Measurements from ENCODE around the gene HIF1AN.

HIF1AN gene

DNA sequence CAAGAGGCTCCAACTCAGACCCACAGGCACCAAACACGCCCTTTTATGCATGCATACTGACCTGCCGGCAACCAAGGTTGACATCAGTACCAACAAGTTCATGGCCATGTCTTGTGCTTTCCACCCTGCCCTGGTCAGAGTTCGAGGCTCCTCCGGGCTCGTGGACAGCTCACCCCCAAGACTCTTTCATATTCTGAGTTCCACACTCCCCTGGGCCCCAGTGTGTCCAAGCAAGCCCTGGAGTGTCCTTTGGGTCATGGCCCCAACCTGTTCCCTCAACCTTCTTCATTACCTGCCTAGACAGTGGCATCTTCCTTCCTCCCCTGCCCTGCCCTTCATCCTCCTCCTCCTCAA, 40.5 kb downstream of the HIF1AN start:
- Mint-ChIP-seq H3K36me3 (ENCODE audit: insufficient read depth) (peaks cover 2% of the 10 kb centered on the region), H3K27me3 (peaks cover 0 to 50% of the 10 kb centered on the region in 2 donors)

DNA sequence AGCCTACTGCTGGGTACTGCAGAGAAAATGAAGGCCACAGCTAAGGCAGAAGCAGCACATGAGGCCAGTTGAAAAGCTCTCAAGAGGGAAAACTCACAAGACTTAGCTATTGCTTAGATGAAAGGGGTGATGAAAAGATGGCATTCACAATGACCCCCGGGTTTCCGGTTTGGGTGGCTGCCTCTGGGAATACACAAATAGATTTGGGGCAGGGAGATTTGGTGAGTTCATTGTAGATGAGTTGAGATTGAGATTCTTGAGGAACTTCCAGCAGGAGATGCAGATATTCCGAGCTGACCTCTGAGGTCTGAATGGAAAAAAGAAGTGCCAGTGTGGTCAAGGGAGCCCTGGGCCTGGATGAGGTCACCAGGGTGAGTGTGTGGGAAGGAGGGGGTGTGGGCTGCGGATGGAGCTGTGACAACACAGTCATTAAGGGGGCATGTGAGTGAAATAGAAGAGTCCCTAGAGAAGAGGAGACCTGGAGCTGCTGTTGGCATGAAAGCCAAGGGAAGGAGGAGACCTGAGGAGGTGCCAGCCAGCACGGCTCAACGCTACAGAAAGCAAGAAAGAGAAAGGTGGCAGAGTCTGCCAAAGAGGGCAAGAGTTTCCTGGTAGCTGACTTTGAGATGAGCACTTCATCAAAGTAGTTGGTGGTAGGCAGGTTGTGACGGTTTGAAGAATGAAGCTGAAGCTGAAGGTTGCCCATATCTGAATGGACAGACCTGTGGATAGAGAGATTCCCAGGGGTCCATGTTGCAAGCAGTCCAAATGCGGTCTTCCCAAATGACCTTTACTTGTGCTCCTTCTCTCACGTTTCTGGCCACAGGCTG, 43.7 kb downstream of the HIF1AN start:
- peaks cover 2% of the 10 kb centered on the region for H3K36me3 Mint-ChIP-seq (ENCODE audit: insufficient read depth)
- H3K4me1 Mint-ChIP-seq (ENCODE audit: low read depth in 2 of 2) = no peaks in the 10 kb centered on the region
- no peak overlapping the region for H3K27ac Mint-ChIP-seq
- ATAC-seq (replicated peaks) (no peak), DNase-seq (no peak)
- peaks cover 7 to 40% of the 10 kb centered on the region in 2 donors for H3K27me3 Mint-ChIP-seq
- no peaks in the 10 kb centered on the region for H3K9me3 Mint-ChIP-seq
- no peak overlapping the region for H3K4me3 Mint-ChIP-seq

More for the DNA sequence above, 40.5 kb downstream of the HIF1AN start:
- ATAC-seq (replicated peaks) (no peak), DNase-seq (no peak)
- Mint-ChIP-seq H3K4me1 (ENCODE audit: low read depth in 2 of 2) (no peaks in the 10 kb centered on the region), H3K9me3 (no peaks in the 10 kb centered on the region), H3K4me3 (no peak overlapping the region), H3K27ac (no peak overlapping the region)

DNA sequence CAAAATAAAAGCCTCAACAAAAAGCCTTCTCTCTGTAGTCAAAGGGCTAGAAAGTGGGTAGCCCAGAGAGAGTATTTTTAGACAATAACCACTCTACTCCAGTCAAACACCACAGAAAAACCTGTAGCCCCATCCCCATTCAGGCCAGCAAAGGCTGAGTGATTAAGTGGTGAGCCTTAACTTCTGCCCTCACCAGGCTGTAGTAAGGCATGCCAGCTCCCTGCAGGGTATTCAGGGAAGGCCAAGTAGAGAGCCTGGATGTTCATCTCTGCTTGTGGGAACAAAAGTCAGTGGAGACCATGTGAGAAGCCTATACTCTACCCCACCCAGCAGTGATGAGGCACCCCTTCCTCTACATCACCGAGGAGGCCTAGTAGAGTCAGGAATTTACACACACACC, 51.2 kb downstream of the HIF1AN start:
- H3K4me1 Mint-ChIP-seq (ENCODE audit: low read depth in 2 of 2) = no peaks in the 10 kb centered on the region
- H3K4me3 Mint-ChIP-seq = no peak overlapping the region
- DNase-seq (no peak), ATAC-seq (replicated peaks) (no peak)
- no peaks in the 10 kb centered on the region for H3K9me3 Mint-ChIP-seq
- no peak overlapping the region for H3K27ac Mint-ChIP-seq
- H3K27me3 Mint-ChIP-seq = peaks cover 74 to 78% of the 10 kb centered on the region in 2 donors
- H3K36me3 Mint-ChIP-seq (ENCODE audit: insufficient read depth) = no peaks in the 10 kb centered on the region

DNA sequence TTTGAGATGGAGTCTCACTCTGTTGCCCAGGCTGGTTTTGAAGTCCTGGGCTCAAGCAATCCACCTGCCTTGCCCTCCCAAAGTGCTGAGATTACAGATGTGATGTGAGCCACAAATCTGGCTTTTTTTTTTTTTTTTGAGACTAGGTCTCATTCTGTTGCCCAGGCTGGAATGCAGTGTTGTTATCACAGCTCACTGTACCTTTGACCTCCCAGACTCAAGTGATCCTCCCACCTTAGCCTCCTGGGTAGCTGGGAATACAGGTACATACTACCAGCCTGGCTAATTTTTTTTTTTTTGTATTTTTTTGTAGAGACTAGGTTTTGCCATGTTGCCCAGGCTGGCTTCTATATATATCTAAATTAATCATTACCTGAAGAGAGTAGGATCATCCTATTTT, 62.4 kb downstream of the HIF1AN start:
- no peak overlapping the region for H3K4me3 Mint-ChIP-seq
- no peaks in the 10 kb centered on the region for H3K4me1 Mint-ChIP-seq (ENCODE audit: low read depth in 2 of 2)
- peaks cover 32 to 64% of the 10 kb centered on the region in 2 donors for H3K27me3 Mint-ChIP-seq
- ATAC-seq (replicated peaks) (no peak), DNase-seq (no peak)
- no peak overlapping the region for H3K27ac Mint-ChIP-seq
- no peaks in the 10 kb centered on the region for H3K36me3 Mint-ChIP-seq (ENCODE audit: insufficient read depth)
- no peaks in the 10 kb centered on the region for H3K9me3 Mint-ChIP-seq

DNA sequence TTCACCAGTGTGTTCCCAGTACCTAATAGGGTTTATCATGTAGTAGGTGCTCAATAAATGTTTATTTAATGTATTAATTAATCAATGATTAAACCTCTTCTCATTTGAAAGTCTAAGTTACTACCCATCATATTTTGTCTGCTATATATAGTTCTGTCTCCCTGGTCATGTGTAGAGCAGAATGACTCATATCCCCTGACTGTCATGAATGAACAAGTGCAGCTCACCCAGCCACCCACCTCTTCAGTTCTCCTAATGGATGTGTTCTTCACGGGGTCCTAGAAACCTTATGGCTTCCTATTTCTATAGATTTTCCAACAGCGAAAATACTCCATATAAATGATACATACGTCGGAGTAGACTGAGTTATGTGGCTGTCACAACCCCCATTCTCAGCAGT, 64.5 kb downstream of the HIF1AN start:
- no peak overlapping the region for H3K4me3 Mint-ChIP-seq
- no peaks in the 10 kb centered on the region for H3K9me3 Mint-ChIP-seq
- no peaks in the 10 kb centered on the region for H3K4me1 Mint-ChIP-seq (ENCODE audit: low read depth in 2 of 2)
- ATAC-seq (replicated peaks) (no peak), DNase-seq (no peak)
- no peaks in the 10 kb centered on the region for H3K36me3 Mint-ChIP-seq (ENCODE audit: insufficient read depth)
- no peak overlapping the region for H3K27ac Mint-ChIP-seq
- peaks cover 39 to 72% of the 10 kb centered on the region in 2 donors for H3K27me3 Mint-ChIP-seq

DNA sequence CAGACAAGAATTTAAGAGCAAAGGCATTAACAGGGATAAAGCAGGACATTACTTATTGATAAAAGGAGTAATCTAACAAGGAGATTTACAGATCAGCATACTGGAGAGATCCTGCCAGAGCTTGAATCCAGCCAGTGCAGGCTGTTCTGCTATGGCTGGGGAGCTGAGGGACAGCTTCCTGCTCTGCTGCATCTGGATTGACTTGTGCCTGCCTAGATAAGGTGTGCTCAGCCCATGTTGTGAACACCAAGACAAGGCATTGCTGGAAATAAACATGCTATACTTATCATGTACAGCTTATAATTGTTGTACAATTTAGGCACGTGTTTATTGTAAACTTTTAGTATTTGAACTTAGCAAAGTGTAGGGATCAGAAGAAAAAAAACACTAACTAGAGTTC, 71.7 kb downstream of the HIF1AN start:
- H3K27me3 Mint-ChIP-seq = peaks cover 44 to 49% of the 10 kb centered on the region in 2 donors
- H3K4me3 Mint-ChIP-seq = no peak overlapping the region
- DNase-seq (no peak), ATAC-seq (replicated peaks) (no peak)
- no peaks in the 10 kb centered on the region for H3K9me3 Mint-ChIP-seq
- H3K4me1 Mint-ChIP-seq (ENCODE audit: low read depth in 2 of 2) = no peaks in the 10 kb centered on the region
- H3K27ac Mint-ChIP-seq = no peak overlapping the region
- H3K36me3 Mint-ChIP-seq (ENCODE audit: insufficient read depth) = no peaks in the 10 kb centered on the region
